Mesenchymal stem cell (in vitro differentiated cells and primary cell): ENCODE results near the gene TNPO1.

ENCODE experiments used
- DNase-seq: peaks from one replicate; pipeline ENCODE4 v3.0.0-alpha.2; 2013
- H2AFZ ChIP-seq: one replicate; pipeline ENCODE4 v1.6.1; 2013; ENCODE audit warnings: low read depth, mild to moderate bottlenecking, control low read depth, inconsistent platforms, low read length, moderate library complexity
- H2AK5ac ChIP-seq: 2 replicates; pipeline ENCODE4 v1.6.1; 2013; ENCODE audit warnings: low read length, moderate library complexity, mild to moderate bottlenecking, inconsistent platforms; ENCODE audit not compliant: severe bottlenecking
- H2BK120ac ChIP-seq: one replicate; pipeline ENCODE4 v1.6.1; 2013; ENCODE audit warnings: low read depth, mild to moderate bottlenecking, inconsistent platforms, low read length, moderate library complexity
- H2BK12ac ChIP-seq, 2 experiments: one replicate each; pipeline ENCODE4 v1.6.1; 2013; ENCODE audit warnings: inconsistent platforms in 2 of 2, low read length in 2 of 2, mild to moderate bottlenecking in 2 of 2, moderate library complexity in 2 of 2, control low read depth in 1 of 2
- H2BK15ac ChIP-seq: one replicate; pipeline ENCODE4 v1.6.1; 2013; ENCODE audit warnings: mild to moderate bottlenecking, low read depth, inconsistent platforms; ENCODE audit not compliant: poor library complexity, severe bottlenecking
- H2BK5ac ChIP-seq: 2 replicates; pipeline ENCODE4 v1.6.1; 2013; ENCODE audit warnings: low read depth, mild to moderate bottlenecking, low read length, control low read depth, inconsistent platforms; ENCODE audit not compliant: poor library complexity, severe bottlenecking
- H3K14ac ChIP-seq, 2 experiments: one replicate each; pipeline ENCODE4 v1.6.1; 2013; ENCODE audit warnings: inconsistent platforms in 2 of 2, low read length in 2 of 2, control low read depth in 1 of 2, mild to moderate bottlenecking in 1 of 2, moderate library complexity in 1 of 2
- H3K18ac ChIP-seq, 2 experiments: one replicate each; pipeline ENCODE4 v1.6.1; 2013; ENCODE audit warnings: inconsistent platforms in 2 of 2, low read length in 2 of 2, control low read depth in 1 of 2, low read depth in 1 of 2, mild to moderate bottlenecking in 1 of 2
- H3K23ac ChIP-seq, 2 experiments: one replicate each; pipeline ENCODE4 v1.6.1; 2013; ENCODE audit warnings: inconsistent platforms in 2 of 2, low read length in 2 of 2, mild to moderate bottlenecking in 2 of 2, moderate library complexity in 2 of 2, control low read depth in 1 of 2
- H3K27ac ChIP-seq: 2 replicates; pipeline ENCODE4 v1.5.1; 2013; ENCODE audit warnings: mild to moderate bottlenecking, moderate library complexity, low read length, control low read depth, inconsistent platforms; ENCODE audit not compliant: poor library complexity, severe bottlenecking
- H3K27me3 ChIP-seq, 2 experiments: 2 replicates each; pipeline versions ENCODE4 v1.6.1 to v1.7.0; 2013; ENCODE audit warnings: low read length in 2 of 2, mild to moderate bottlenecking in 2 of 2, moderate library complexity in 2 of 2, control low read depth in 1 of 2, inconsistent platforms in 1 of 2; ENCODE audit not compliant: control insufficient read depth in 1 of 2, insufficient read depth in 1 of 2
- H3K36me3 ChIP-seq, 2 experiments: 2 replicates each; pipeline versions ENCODE4 v1.6.1 to v1.7.0; 2013; ENCODE audit warnings: low read length in 2 of 2, control low read depth in 1 of 2, inconsistent platforms in 1 of 2, low read depth in 1 of 2, mild to moderate bottlenecking in 1 of 2; ENCODE audit not compliant: insufficient read depth in 2 of 2, control insufficient read depth in 1 of 2
- H3K4ac ChIP-seq, 2 experiments: one replicate each; pipeline ENCODE4 v1.6.1; 2013; ENCODE audit warnings: inconsistent platforms in 2 of 2, low read length in 2 of 2, mild to moderate bottlenecking in 2 of 2, moderate library complexity in 2 of 2, control low read depth in 1 of 2, low read depth in 1 of 2
- H3K4me1 ChIP-seq: 2 replicates; pipeline ENCODE4 v1.6.1; 2013; ENCODE audit warnings: low read depth, low read length, control low read depth; ENCODE audit not compliant: control insufficient read depth, insufficient read depth
- H3K4me2 ChIP-seq: 2 replicates; pipeline ENCODE4 v1.6.1; 2013; ENCODE audit warnings: low read length, mild to moderate bottlenecking, inconsistent platforms; ENCODE audit not compliant: poor library complexity, severe bottlenecking
- H3K4me3 ChIP-seq, 2 experiments: 2 replicates each; pipeline versions ENCODE4 v1.5.1 to v1.7.0; 2013; ENCODE audit warnings: low read length in 2 of 2, mild to moderate bottlenecking in 2 of 2, control low read depth in 1 of 2, low read depth in 1 of 2; ENCODE audit not compliant: insufficient read depth in 1 of 2
- H3K79me1 ChIP-seq: replicated peaks from 2 replicates; pipeline ENCODE4 v1.6.1; 2013; ENCODE audit warnings: mild to moderate bottlenecking, control low read depth, low read length, inconsistent platforms; ENCODE audit not compliant: poor library complexity, severe bottlenecking
- H3K9ac ChIP-seq: 2 replicates; pipeline ENCODE4 v1.7.0; 2013; ENCODE audit warnings: mild to moderate bottlenecking, low read length, moderate library complexity
- H3K9me3 ChIP-seq: 2 replicates; pipeline ENCODE4 v1.7.0; 2013; ENCODE audit warnings: mild to moderate bottlenecking, low read length; ENCODE audit not compliant: control insufficient read depth
- H4K8ac ChIP-seq: one replicate; pipeline ENCODE4 v1.6.1; 2013; ENCODE audit warnings: inconsistent platforms, mild to moderate bottlenecking, low read length, moderate library complexity
- H4K91ac ChIP-seq: one replicate; pipeline ENCODE4 v1.6.1; 2013; ENCODE audit warnings: mild to moderate bottlenecking, low read length, inconsistent platforms
- WGBS: methylation state at CpG from one replicate; pipeline ENCODE4 v1.1.7; 2013; ENCODE audit warnings: mixed read lengths; 5-methylcytosine and 5-hydroxymethylcytosine counted together

Gene TNPO1

GRCh38 chr5:72854419-72854818, 38.0 kb downstream of the TNPO1 start:
- no peak overlapping the region for H3K18ac ChIP-seq
- WGBS: 77% methylated on average over 2 of the region's 3 CpGs
- H2BK12ac ChIP-seq: no peak overlapping the region

GRCh38 chr5:72855821-72856220, 39.4 kb downstream of the TNPO1 start:
- Histone ChIP-seq H2BK12ac (no peak overlapping the region), H2AFZ (no peak overlapping the region), H2BK5ac (no peak overlapping the region), H2BK15ac (no peak overlapping the region), H3K27me3 (no peaks in the 10 kb centered on the region), H2BK120ac (no peak overlapping the region), H3K14ac (no peak overlapping the region), H3K4me1 (peaks cover 7% of the 10 kb centered on the region), H4K8ac (no peak overlapping the region), H2AK5ac (no peak overlapping the region), H3K23ac (no peak overlapping the region), H3K9me3 (no peaks in the 10 kb centered on the region), H3K4me2 (no peak overlapping the region), H3K27ac (no peak overlapping the region), H3K9ac (no peak overlapping the region), H3K4ac (no peak overlapping the region), H4K91ac (no peak overlapping the region), H3K18ac (no peak overlapping the region), H3K79me1 (peaks cover 3% of the 10 kb centered on the region), H3K36me3 (peaks cover 14 to 90% of the 10 kb centered on the region in 2 experiments), H3K4me3 (no peak overlapping the region)
- peak; percentile 41 for DNase-seq
- WGBS: 90% methylated on average over 2 of the region's 2 CpGs

More at GRCh38 chr5:72854419-72854818, 38.0 kb downstream of the TNPO1 start:
- Histone ChIP-seq H4K8ac (no peak overlapping the region), H3K9ac (no peak overlapping the region), H4K91ac (no peak overlapping the region), H2AFZ (no peak overlapping the region), H2BK15ac (no peak overlapping the region), H3K27ac (no peak overlapping the region), H3K36me3 (peaks cover 12 to 78% of the 10 kb centered on the region in 2 experiments), H3K14ac (no peak overlapping the region), H3K4me2 (no peak overlapping the region), H3K4me1 (peaks cover 7% of the 10 kb centered on the region), H3K79me1 (peaks cover 3% of the 10 kb centered on the region), H2BK5ac (no peak overlapping the region), H3K9me3 (no peaks in the 10 kb centered on the region), H3K4me3 (no peak overlapping the region), H3K27me3 (no peaks in the 10 kb centered on the region), H3K4ac (no peak overlapping the region), H2AK5ac (no peak overlapping the region), H3K23ac (no peak overlapping the region), H2BK120ac (no peak overlapping the region)
- DNase-seq: no peak

- H2AFZ ChIP-seq: no peak overlapping the region
- H4K8ac ChIP-seq: no peak overlapping the region
- no peak overlapping the region for H3K4ac ChIP-seq
- H2BK15ac ChIP-seq: no peak overlapping the region
- WGBS: 100% methylated on average over 4 of the region's 5 CpGs
- H2BK12ac ChIP-seq: no peak overlapping the region
- H2BK5ac ChIP-seq: no peak overlapping the region
- H2BK120ac ChIP-seq: no peak overlapping the region
- peaks cover 3% of the 10 kb centered on the region for H3K79me1 ChIP-seq
- H3K23ac ChIP-seq: no peak overlapping the region
- H3K4me1 ChIP-seq: peaks cover 7% of the 10 kb centered on the region
- no peak for DNase-seq
- no peak overlapping the region for H3K27ac ChIP-seq
- no peaks in the 10 kb centered on the region for H3K9me3 ChIP-seq
- H3K4me2 ChIP-seq: no peak overlapping the region
- H3K27me3 ChIP-seq: no peaks in the 10 kb centered on the region
- no peak overlapping the region for H3K14ac ChIP-seq
- no peak overlapping the region for H3K18ac ChIP-seq
- H3K9ac ChIP-seq: no peak overlapping the region
- no peak overlapping the region for H3K4me3 ChIP-seq
- peaks cover 22 to 91% of the 10 kb centered on the region in 2 experiments for H3K36me3 ChIP-seq
- no peak overlapping the region for H2AK5ac ChIP-seq
- no peak overlapping the region for H4K91ac ChIP-seq
Measured at GRCh38 chr5:72857396-72857795, 40.9 kb downstream of the TNPO1 start.

- no peak overlapping the region for H3K14ac ChIP-seq
- H3K27ac ChIP-seq: no peak overlapping the region
- no peak overlapping the region for H2BK15ac ChIP-seq
- DNase-seq: no peak
- H3K27me3 ChIP-seq: no peaks in the 10 kb centered on the region
- no peak overlapping the region for H3K4me3 ChIP-seq
- peaks cover 8% of the 10 kb centered on the region for H3K79me1 ChIP-seq
- peaks cover 23 to 93% of the 10 kb centered on the region in 2 experiments for H3K36me3 ChIP-seq
- no peak overlapping the region for H3K9ac ChIP-seq
- H3K18ac ChIP-seq: no peak overlapping the region
- no peak overlapping the region for H3K4me2 ChIP-seq
- no peak overlapping the region for H2AK5ac ChIP-seq
- no peak overlapping the region for H3K4ac ChIP-seq
- H3K9me3 ChIP-seq: no peaks in the 10 kb centered on the region
- H4K8ac ChIP-seq: no peak overlapping the region
- no peak overlapping the region for H2BK120ac ChIP-seq
- H2BK5ac ChIP-seq: no peak overlapping the region
- no peak overlapping the region for H3K23ac ChIP-seq
- no peak overlapping the region for H4K91ac ChIP-seq
- no peak overlapping the region for H2BK12ac ChIP-seq
- H3K4me1 ChIP-seq: peaks cover 7% of the 10 kb centered on the region
- no CpG with 5 or more reads among the region's 1 CpG for WGBS
- H2AFZ ChIP-seq: no peak overlapping the region
Measured at GRCh38 chr5:72859127-72859526, 42.7 kb downstream of the TNPO1 start.
